CD14-positive monocyte (primary cell): Measurements from ENCODE around the gene FLOT2. TPM values are rescaled to one million over a fixed set of nuclear protein-coding genes. Genes with fewer than 3 reads are reported as not detected.

ENCODE experiments used
- DNase-seq, 3 donors: peaks; one replicate each; pipeline ENCODE4 v3.0.0-alpha.2; 2011 to 2022
- H2AFZ ChIP-seq: 2 replicates; pipeline ENCODE4 v1.6.0; 2012; ENCODE audit warnings: mild to moderate bottlenecking, low read depth, low read length, inconsistent platforms; ENCODE audit not compliant: insufficient read depth, poor library complexity, severe bottlenecking
- H3K27ac ChIP-seq, 2 donors: 1 replicate in 1 of 2; 2 replicates in 1 of 2; pipeline ENCODE4 v1.5.1; 2012 to 2013; ENCODE audit warnings: low read length in 2 of 2, control low read depth in 1 of 2, inconsistent platforms in 1 of 2, low read depth in 1 of 2, mild to moderate bottlenecking in 1 of 2
- H3K27me3 ChIP-seq, 2 donors: one replicate each; pipeline versions ENCODE4 v1.6.0 to v1.6.1; 2011 to 2013; ENCODE audit warnings: low read length in 2 of 2; ENCODE audit not compliant: control insufficient read depth in 2 of 2, insufficient read depth in 2 of 2
- H3K36me3 ChIP-seq, 2 donors: replicated peaks in 1 of 2; 1 replicate in 1 of 2; 2 replicates in 1 of 2; pipeline versions ENCODE4 v1.5.1 to v1.6.1; 2012 to 2013; ENCODE audit warnings: low read length in 2 of 2, control low read depth in 1 of 2, inconsistent platforms in 1 of 2, mild to moderate bottlenecking in 1 of 2; ENCODE audit not compliant: insufficient read depth in 2 of 2, control insufficient read depth in 1 of 2
- H3K4me1 ChIP-seq, 2 donors: 1 replicate in 1 of 2; 2 replicates in 1 of 2; pipeline versions ENCODE4 v1.5.1 to v1.6.1; 2012 to 2013; ENCODE audit warnings: low read length in 2 of 2, control low read depth in 1 of 2, inconsistent platforms in 1 of 2, mild to moderate bottlenecking in 1 of 2, moderate library complexity in 1 of 2; ENCODE audit not compliant: insufficient read depth in 2 of 2, control insufficient read depth in 1 of 2
- H3K4me2 ChIP-seq: replicated peaks from 2 replicates; pipeline ENCODE3; 2012; ENCODE audit warnings: low read length, moderate library complexity, mild to moderate bottlenecking; ENCODE audit not compliant: poor library complexity, severe bottlenecking; ENCODE audit errors: extremely low read depth
- H3K4me3 ChIP-seq, 3 experiments: fragments of 200-600 bp in 1 of 3; sonication (generic) in 1 of 3; replicated peaks in 1 of 3; 1 replicate in 2 of 3; 2 replicates in 1 of 3; pipeline ENCODE4 v1.5.1; 2011 to 2013; ENCODE audit warnings: low read length in 3 of 3, mild to moderate bottlenecking in 3 of 3, control low read depth in 2 of 3, low read depth in 2 of 3, inconsistent platforms in 1 of 3, moderate library complexity in 1 of 3
- H3K79me2 ChIP-seq: 2 replicates; pipeline ENCODE4 v1.6.0; 2012; ENCODE audit warnings: mild to moderate bottlenecking, control low read depth, inconsistent platforms, low read length, moderate library complexity; ENCODE audit not compliant: insufficient read depth
- H3K9ac ChIP-seq: 2 replicates; pipeline ENCODE4 v1.6.0; 2017; ENCODE audit warnings: low read length, mild to moderate bottlenecking; ENCODE audit not compliant: insufficient read depth, poor library complexity, severe bottlenecking
- H3K9me3 ChIP-seq, 2 donors: replicated peaks in 1 of 2; 1 replicate in 1 of 2; 2 replicates in 1 of 2; pipeline versions ENCODE4 v1.5.1 to v1.6.1; 2012 to 2013; ENCODE audit warnings: low read length in 2 of 2, control low read depth in 1 of 2; ENCODE audit not compliant: control insufficient read depth in 1 of 2, insufficient read depth in 1 of 2
- H4K20me1 ChIP-seq: 2 replicates; pipeline ENCODE4 v1.6.0; 2012; ENCODE audit warnings: mild to moderate bottlenecking, low read length, control low read depth, moderate library complexity; ENCODE audit not compliant: insufficient read depth
- H3K27ac Mint-ChIP-seq, 7 donors: one replicate each; pipeline ENCODE4 v1.8.0; 2020; ENCODE audit warnings: mild to moderate bottlenecking in 7 of 7, mixed read lengths in 7 of 7, moderate library complexity in 6 of 7, inconsistent platforms in 2 of 7
- H3K27me3 Mint-ChIP-seq, 3 donors: one replicate each; pipeline ENCODE4 v1.8.0; 2021 to 2022; ENCODE audit warnings: low read depth in 3 of 3, mild to moderate bottlenecking in 3 of 3, mixed read lengths in 3 of 3, moderate library complexity in 3 of 3, inconsistent platforms in 1 of 3
- H3K36me3 Mint-ChIP-seq, 2 donors: one replicate each; pipeline ENCODE4 v1.8.0; 2020; ENCODE audit warnings: mixed read lengths in 2 of 2, inconsistent platforms in 1 of 2, mild to moderate bottlenecking in 1 of 2
- H3K4me1 Mint-ChIP-seq: one replicate; pipeline ENCODE4 v1.8.0; 2020; ENCODE audit warnings: mild to moderate bottlenecking, mixed read lengths
- H3K4me3 Mint-ChIP-seq, 2 donors: one replicate each; pipeline ENCODE4 v1.8.0; 2020; ENCODE audit warnings: mild to moderate bottlenecking in 2 of 2, mixed read lengths in 2 of 2, moderate library complexity in 1 of 2
- H3K9me3 Mint-ChIP-seq, 7 donors: one replicate each; pipeline ENCODE4 v1.8.0; 2020 to 2022; ENCODE audit warnings: mixed read lengths in 7 of 7, mild to moderate bottlenecking in 6 of 7, moderate library complexity in 6 of 7, inconsistent platforms in 2 of 7
- WGBS: methylation state at CpG from one replicate; pipeline ENCODE4 v1.1.5; 2013; ENCODE audit warnings: missing lambda C conversion rate; ENCODE audit not compliant: insufficient coverage; 5-methylcytosine and 5-hydroxymethylcytosine counted together
- intact Hi-C, 2 donors: fragments of 100-400 bp; cut with micrococcal nuclease; formaldehyde crosslinking; loops; one replicate each; pipeline versions ENCODE4 v1.15.0 to v1.15.1; 2023
- polyA plus RNA-seq, 3 donors: library from polyadenylated mRNA; depleted of rRNA in 1 of 3; unstranded in 2 of 3; stranded (reverse) in 1 of 3; fragments of 300-500 nt in 2 of 3; fragments of >200 nt in 1 of 3; fragmentation: Illumina TruSeq in 2 of 3; gene quantifications; 1 replicate in 2 of 3; 2 replicates in 1 of 3; pipeline ENCODE4 v1.2.3, GENCODE V29; 2012 to 2021
- TF ChIP-seq, protein P1 (sequence below): fragments of 200-600 bp; IDR thresholded peaks from one replicate; pipeline ENCODE4 v1.8.0; 2022; ENCODE audit warnings: antibody characterized with exemption, mild to moderate bottlenecking

The FLOT2 gene
- polyA plus RNA-seq, 3 donors: 138 to 271 (median 244) TPM

DNA sequence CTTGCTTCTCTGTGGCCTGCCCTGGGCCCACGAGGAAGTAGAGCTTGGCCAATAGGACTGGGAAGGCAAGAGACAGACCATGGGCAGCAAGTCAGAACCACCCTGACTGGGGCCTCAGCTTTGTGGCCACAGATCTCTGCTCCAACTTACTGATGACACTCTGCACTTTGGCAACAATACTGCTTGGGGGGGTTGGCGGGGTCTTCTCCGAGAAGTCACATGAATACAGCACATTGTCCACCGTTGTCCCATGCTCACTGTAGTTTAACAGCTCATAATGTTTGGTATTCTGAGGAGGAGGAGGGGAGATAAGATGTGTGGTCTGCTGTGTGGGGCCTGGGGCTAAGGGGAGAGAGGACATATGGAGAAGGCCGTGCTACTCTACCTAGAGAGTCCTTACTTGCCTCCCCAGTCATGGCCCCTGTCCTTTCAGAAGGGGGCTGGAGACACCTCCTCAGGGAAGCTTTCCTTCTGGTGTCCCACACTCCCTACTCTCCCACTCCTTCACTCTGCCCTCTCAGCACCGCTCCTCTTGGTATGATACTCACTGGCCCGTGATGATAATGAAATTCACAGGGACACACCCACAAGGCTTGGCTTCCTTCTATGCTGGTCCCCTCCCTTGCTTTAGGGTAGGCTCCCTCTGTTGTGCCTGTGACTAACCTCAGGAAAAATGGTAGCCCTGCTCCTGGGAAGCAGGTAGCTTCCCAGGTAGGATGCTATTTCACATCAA, 9.3 kb upstream of the FLOT2 start:
- Histone ChIP-seq H2AFZ (no peak overlapping the region), H3K27me3 (no peaks in the 10 kb centered on the region), H3K9ac (no peak overlapping the region), H3K4me2 (no peak overlapping the region), H3K79me2 (peaks cover 4% of the 10 kb centered on the region), H3K9me3 (no peaks in the 10 kb centered on the region), H3K36me3 (peaks cover 62 to 64% of the 10 kb centered on the region in 2 donors), H3K4me1 (peaks cover 9 to 16% of the 10 kb centered on the region in 2 donors), H3K27ac (peak overlapping the region in 1 of 2 donors; percentile 10), H3K4me3 (no peak overlapping the region), H4K20me1 (peaks cover 54% of the 10 kb centered on the region)
- intact Hi-C loops: loop anchor here in 1 of 2 donors (10.0 kb wide), 1 partner anchor 208 kb away; no protein-coding TSS in a partner anchor
- Mint-ChIP-seq H3K9me3 (peaks cover 0 to 2% (median 0%) of the 10 kb centered on the region in 7 donors), H3K27me3 (peaks cover under 1 to 3% (median 2%) of the 10 kb centered on the region in 3 donors), H3K36me3 (peaks cover 57 to 58% of the 10 kb centered on the region in 2 donors), H3K4me1 (peaks cover 14% of the 10 kb centered on the region), H3K4me3 (no peak overlapping the region), H3K27ac (peak overlapping the region in 6 of 7 donors; percentile 1 to 72 (median 38))
- WGBS: 67% methylated on average over 3 of the region's 7 CpGs
- no peak for DNase-seq
- TF ChIP-seq, protein P1, sequence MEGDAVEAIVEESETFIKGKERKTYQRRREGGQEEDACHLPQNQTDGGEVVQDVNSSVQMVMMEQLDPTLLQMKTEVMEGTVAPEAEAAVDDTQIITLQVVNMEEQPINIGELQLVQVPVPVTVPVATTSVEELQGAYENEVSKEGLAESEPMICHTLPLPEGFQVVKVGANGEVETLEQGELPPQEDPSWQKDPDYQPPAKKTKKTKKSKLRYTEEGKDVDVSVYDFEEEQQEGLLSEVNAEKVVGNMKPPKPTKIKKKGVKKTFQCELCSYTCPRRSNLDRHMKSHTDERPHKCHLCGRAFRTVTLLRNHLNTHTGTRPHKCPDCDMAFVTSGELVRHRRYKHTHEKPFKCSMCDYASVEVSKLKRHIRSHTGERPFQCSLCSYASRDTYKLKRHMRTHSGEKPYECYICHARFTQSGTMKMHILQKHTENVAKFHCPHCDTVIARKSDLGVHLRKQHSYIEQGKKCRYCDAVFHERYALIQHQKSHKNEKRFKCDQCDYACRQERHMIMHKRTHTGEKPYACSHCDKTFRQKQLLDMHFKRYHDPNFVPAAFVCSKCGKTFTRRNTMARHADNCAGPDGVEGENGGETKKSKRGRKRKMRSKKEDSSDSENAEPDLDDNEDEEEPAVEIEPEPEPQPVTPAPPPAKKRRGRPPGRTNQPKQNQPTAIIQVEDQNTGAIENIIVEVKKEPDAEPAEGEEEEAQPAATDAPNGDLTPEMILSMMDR: no peak

DNA sequence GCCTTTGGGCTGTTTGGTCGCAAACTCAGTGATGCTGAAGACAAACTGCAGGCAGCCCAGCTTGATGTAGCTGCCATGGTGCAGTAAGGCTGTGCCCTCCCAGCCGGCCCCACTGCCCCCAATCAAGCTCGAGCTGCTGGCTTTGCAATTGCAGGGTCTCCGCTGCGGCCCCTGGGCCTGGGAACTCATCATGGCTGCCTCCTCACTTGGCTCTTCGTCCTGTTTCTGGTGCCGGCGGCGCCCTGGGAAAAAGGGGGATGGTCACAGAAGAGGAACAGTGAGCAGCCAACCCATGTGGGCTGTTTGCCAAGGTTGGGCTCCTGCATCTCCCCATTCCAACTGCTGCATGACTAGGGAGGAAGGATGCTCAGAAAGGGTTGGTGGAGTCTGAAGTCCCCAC, 8.7 kb upstream of the FLOT2 start:
- intact Hi-C loops: loop anchor here in 1 of 2 donors (10.0 kb wide), 1 partner anchor 209 kb away; no protein-coding TSS in a partner anchor
- Mint-ChIP-seq H3K4me1 (peaks cover 20% of the 10 kb centered on the region), H3K27me3 (peaks cover 1 to 7% (median 2%) of the 10 kb centered on the region in 3 donors), H3K27ac (peak overlapping the region in 3 of 7 donors; percentile 20 to 72 (median 38)), H3K36me3 (peaks cover 51 to 52% of the 10 kb centered on the region in 2 donors), H3K9me3 (peaks cover 0 to 2% (median 0%) of the 10 kb centered on the region in 7 donors), H3K4me3 (no peak overlapping the region)
- H3K27me3 ChIP-seq: no peaks in the 10 kb centered on the region
- WGBS: 84% methylated on average over 6 of the region's 9 CpGs
- peaks cover 48% of the 10 kb centered on the region for H4K20me1 ChIP-seq
- no peaks in the 10 kb centered on the region for H3K9me3 ChIP-seq
- peaks cover 56 to 58% of the 10 kb centered on the region in 2 donors for H3K36me3 ChIP-seq
- H3K27ac ChIP-seq: no peak overlapping the region
- H3K79me2 ChIP-seq: peaks cover 4% of the 10 kb centered on the region
- H2AFZ ChIP-seq: no peak overlapping the region
- H3K4me1 ChIP-seq: peaks cover 15 to 22% of the 10 kb centered on the region in 2 donors
- DNase-seq: no peak
- TF ChIP-seq, protein P1: no peak
- no peak overlapping the region for H3K4me2 ChIP-seq
- H3K9ac ChIP-seq: no peak overlapping the region
- H3K4me3 ChIP-seq: no peak overlapping the region
